Panc1 (cell line): ENCODE data around the gene KRT82. TPM values are rescaled to one million over a fixed set of nuclear protein-coding genes. Genes with fewer than 3 reads are reported as not detected.

Experiments used
- ATAC-seq: fragments of 200-7000 bp; cut with Tn5 transposase; 2 replicates; pipeline ENCODE4 v1.9.1; 2020; ENCODE audit warnings: mild to moderate bottlenecking, moderate library complexity
- BruUV-seq: library from RNA; stranded (reverse); fragments of 400-500 nt; replicated peaks from 2 replicates; lab custom pipeline; 2021; lab: Mats Ljungman, UMichigan
- CTCF ChIA-PET: fragments of 300-600 bp; sonication (Branson Sonifier 250); formaldehyde crosslinking; loops from one replicate; lab custom pipeline; 2022; ENCODE audit warnings: antibody characterized with exemption; lab: Charles Lee
- POLR2A ChIA-PET: fragments of 300-600 bp; sonication (Branson Sonifier 250); formaldehyde crosslinking; loops from one replicate; lab custom pipeline; 2022; ENCODE audit warnings: antibody characterized with exemption; lab: Charles Lee
- DNase-seq: peaks from one replicate; pipeline ENCODE4 v3.0.0-alpha.2; 2010; ENCODE audit warnings: low read depth, low spot score
- H3K27ac ChIP-seq: 2 replicates; pipeline ENCODE4 v1.5.1; 2011; ENCODE audit warnings: mild to moderate bottlenecking, low read length, inconsistent platforms
- H3K27me3 ChIP-seq: fragments of 200-500 bp; sonication (Bioruptor generic); 2 replicates; pipeline ENCODE4 v1.6.0; 2014; ENCODE audit warnings: low read length, inconsistent platforms; ENCODE audit not compliant: control insufficient read depth, insufficient read depth
- H3K36me3 ChIP-seq: fragments of 200-500 bp; sonication (Bioruptor generic); 2 replicates; pipeline ENCODE4 v1.5.1; 2014; ENCODE audit warnings: inconsistent platforms, mild to moderate bottlenecking, low read length, moderate library complexity; ENCODE audit not compliant: control insufficient read depth, insufficient read depth
- H3K4me1 ChIP-seq: 2 replicates; pipeline ENCODE4 v1.5.1; 2011; ENCODE audit warnings: inconsistent platforms, mild to moderate bottlenecking, low read length, moderate library complexity; ENCODE audit not compliant: control insufficient read depth, insufficient read depth
- H3K4me3 ChIP-seq, 2 experiments: 2 replicates each; pipeline ENCODE4 v1.5.1; 2011 to 2012; ENCODE audit warnings: low read depth in 2 of 2, low read length in 2 of 2, mild to moderate bottlenecking in 2 of 2, inconsistent platforms in 1 of 2, moderate library complexity in 1 of 2
- H3K9me3 ChIP-seq: fragments of 200-500 bp; sonication (Bioruptor generic); 2 replicates; pipeline ENCODE4 v1.5.1; 2014; ENCODE audit warnings: low read depth, mild to moderate bottlenecking, inconsistent platforms, low read length, moderate library complexity; ENCODE audit not compliant: control insufficient read depth, insufficient read depth
- POLR2AphosphoS5 ChIP-seq: IDR thresholded peaks from 2 replicates; pipeline ENCODE4 v1.6.1; 2012; ENCODE audit warnings: mild to moderate bottlenecking, low read depth, low read length, moderate library complexity
- REST ChIP-seq, 2 experiments: IDR thresholded peaks; 2 replicates each; pipeline ENCODE4 v1.6.1; 2011 to 2012; ENCODE audit warnings: low read depth in 2 of 2, control low read depth in 1 of 2, low read length in 1 of 2, mild to moderate bottlenecking in 1 of 2, moderate library complexity in 1 of 2; ENCODE audit not compliant: insufficient read depth in 1 of 2
- SIN3A ChIP-seq: IDR thresholded peaks from 2 replicates; pipeline ENCODE4 v1.6.1; 2012; ENCODE audit warnings: low read depth, mild to moderate bottlenecking, low read length, moderate library complexity, borderline replicate concordance; ENCODE audit not compliant: insufficient read depth
- TCF7L2 ChIP-seq: IDR thresholded peaks from 2 replicates; pipeline ENCODE4 v1.6.1; 2011; ENCODE audit warnings: mild to moderate bottlenecking, low read depth, low read length, inconsistent platforms
- in situ Hi-C: cut with HindIII; loops from 2 replicates; pipeline ENCODE4 v1.10.0; 2016; ENCODE audit warnings: low sequenced_read_pairs, low pct_unique_long_range_greater_than_20kb
- intact Hi-C: fragments of 100-400 bp; cut with micrococcal nuclease; formaldehyde crosslinking; loops from one replicate; pipeline ENCODE4 v1.10.0; 2022; ENCODE audit not compliant: unreplicated experiment
- total RNA-seq: library from RNA; stranded (reverse); gene quantifications from one replicate; pipeline ENCODE4 v1.2.1, GENCODE V29; 2021; ENCODE audit not compliant: unreplicated experiment
- TF ChIP-seq, protein P1 (sequence below): fragments of 450-650 bp; IDR thresholded peaks from 2 replicates; pipeline ENCODE4 v1.5.1; 2017; ENCODE audit warnings: mild to moderate bottlenecking

Gene KRT82
- total RNA-seq, 1 experiment from 2014 or later = not detected

- intact Hi-C loops (loop anchor here (5.0 kb wide), 1 partner anchor 115 kb away; no protein-coding TSS in a partner anchor), in situ Hi-C loops (no loop called here)
- ChIA-PET CTCF (no interaction called here), POLR2A (no interaction called here)
- TF ChIP-seq, protein P1, sequence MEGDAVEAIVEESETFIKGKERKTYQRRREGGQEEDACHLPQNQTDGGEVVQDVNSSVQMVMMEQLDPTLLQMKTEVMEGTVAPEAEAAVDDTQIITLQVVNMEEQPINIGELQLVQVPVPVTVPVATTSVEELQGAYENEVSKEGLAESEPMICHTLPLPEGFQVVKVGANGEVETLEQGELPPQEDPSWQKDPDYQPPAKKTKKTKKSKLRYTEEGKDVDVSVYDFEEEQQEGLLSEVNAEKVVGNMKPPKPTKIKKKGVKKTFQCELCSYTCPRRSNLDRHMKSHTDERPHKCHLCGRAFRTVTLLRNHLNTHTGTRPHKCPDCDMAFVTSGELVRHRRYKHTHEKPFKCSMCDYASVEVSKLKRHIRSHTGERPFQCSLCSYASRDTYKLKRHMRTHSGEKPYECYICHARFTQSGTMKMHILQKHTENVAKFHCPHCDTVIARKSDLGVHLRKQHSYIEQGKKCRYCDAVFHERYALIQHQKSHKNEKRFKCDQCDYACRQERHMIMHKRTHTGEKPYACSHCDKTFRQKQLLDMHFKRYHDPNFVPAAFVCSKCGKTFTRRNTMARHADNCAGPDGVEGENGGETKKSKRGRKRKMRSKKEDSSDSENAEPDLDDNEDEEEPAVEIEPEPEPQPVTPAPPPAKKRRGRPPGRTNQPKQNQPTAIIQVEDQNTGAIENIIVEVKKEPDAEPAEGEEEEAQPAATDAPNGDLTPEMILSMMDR = no peak
- TF ChIP-seq REST (IDR thresholded peaks at IDR 0.05; ENCODE audit: insufficient read depth in 1 of 2, low read depth in 2 of 2, low read length in 1 of 2) (no peak), SIN3A (no peak), POLR2AphosphoS5 (no peak), TCF7L2 (no peak)
- ATAC-seq (no peak), DNase-seq (no peak)
- BruUV-seq = no TSS peak
- no peaks in the 10 kb centered on the region for H3K36me3 ChIP-seq
- H3K9me3 ChIP-seq = no peaks in the 10 kb centered on the region
- H3K4me3 ChIP-seq = no peak overlapping the region
- H3K4me1 ChIP-seq = no peaks in the 10 kb centered on the region
- peaks cover 9% of the 10 kb centered on the region for H3K27me3 ChIP-seq
- no peak overlapping the region for H3K27ac ChIP-seq
Observed at GRCh38 chr12:52392465-52393007, 13.6 kb downstream of the KRT82 start.

GRCh38 chr12:52391618-52392002 is 14.5 kb downstream of the KRT82 start:
- H3K9me3 ChIP-seq = no peaks in the 10 kb centered on the region
- DNase-seq (no peak), ATAC-seq (no peak)
- in situ Hi-C loops = no loop called here
- H3K4me3 ChIP-seq = no peak overlapping the region
- peaks cover 11% of the 10 kb centered on the region for H3K27me3 ChIP-seq
- POLR2A ChIA-PET = no interaction called here
- no peaks in the 10 kb centered on the region for H3K4me1 ChIP-seq
- no TSS peak for BruUV-seq
- intact Hi-C loops = loop anchor here (5.0 kb wide), 1 partner anchor 116 kb away; no protein-coding TSS in a partner anchor
- no peak overlapping the region for H3K27ac ChIP-seq
- CTCF ChIA-PET = interaction anchor here (0.5 to 1.4 kb wide), 2 partner anchors 56 to 194 kb away, joined by 3 read pairs; no protein-coding TSS in a partner anchor
- H3K36me3 ChIP-seq = no peaks in the 10 kb centered on the region
- TF ChIP-seq POLR2AphosphoS5 (no peak), SIN3A (no peak), TCF7L2 (no peak), REST (IDR thresholded peaks at IDR 0.05; ENCODE audit: insufficient read depth in 1 of 2, low read depth in 2 of 2, low read length in 1 of 2) (no peak)
- TF ChIP-seq, protein P1 = no peak
